HG03097 (cell line): Measurements from ENCODE around the gene DDX42.

ENCODE experiments used
- ATAC-seq: cut with Tn5 transposase; IDR thresholded peaks from one replicate; pipeline ENCODE4 v1.9.1; 2021; ENCODE audit not compliant: unreplicated experiment, low FRiP score

The DDX42 gene

DNA sequence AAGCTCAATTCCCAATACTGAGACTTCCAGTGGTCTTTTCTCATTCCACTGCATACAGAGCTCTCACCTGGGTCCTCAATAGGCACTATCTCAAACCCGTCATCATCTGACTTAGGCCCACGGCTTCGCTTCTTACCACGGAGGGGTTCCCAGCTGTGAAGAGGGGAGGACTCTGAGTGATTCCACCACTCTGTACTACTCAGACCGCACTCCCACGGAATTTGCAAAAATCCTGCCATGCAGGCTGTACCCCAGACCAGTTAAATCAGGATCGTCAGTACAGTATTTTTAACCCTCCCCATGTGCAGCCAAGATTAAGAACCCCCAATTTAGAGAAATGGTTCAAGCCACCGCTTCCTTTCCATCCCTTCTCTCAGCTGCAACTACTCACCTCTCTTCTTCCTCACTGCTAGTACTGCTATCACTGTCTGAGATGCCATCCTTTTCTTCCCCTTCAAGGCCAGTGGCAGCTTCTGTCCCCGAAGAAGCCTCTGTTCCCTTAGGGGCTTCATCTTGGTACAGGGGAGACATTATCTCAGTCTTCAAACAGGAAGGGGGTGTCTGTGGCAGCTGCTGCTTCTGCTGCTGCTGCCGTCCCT lies 47.1 kb downstream of the DDX42 start:
- no peak for ATAC-seq

GRCh38 chr17:63821804-63822203 lies 47.8 kb downstream of the DDX42 start:
- ATAC-seq = no peak

GRCh38 chr17:63822537-63822936 lies 48.6 kb downstream of the DDX42 start:
- ATAC-seq = no peak

- ATAC-seq = no peak
Measured at GRCh38 chr17:63823659-63824331, 49.8 kb downstream of the DDX42 start.

GRCh38 chr17:63824362-63824761 lies 50.4 kb downstream of the DDX42 start:
- no peak for ATAC-seq

DNA sequence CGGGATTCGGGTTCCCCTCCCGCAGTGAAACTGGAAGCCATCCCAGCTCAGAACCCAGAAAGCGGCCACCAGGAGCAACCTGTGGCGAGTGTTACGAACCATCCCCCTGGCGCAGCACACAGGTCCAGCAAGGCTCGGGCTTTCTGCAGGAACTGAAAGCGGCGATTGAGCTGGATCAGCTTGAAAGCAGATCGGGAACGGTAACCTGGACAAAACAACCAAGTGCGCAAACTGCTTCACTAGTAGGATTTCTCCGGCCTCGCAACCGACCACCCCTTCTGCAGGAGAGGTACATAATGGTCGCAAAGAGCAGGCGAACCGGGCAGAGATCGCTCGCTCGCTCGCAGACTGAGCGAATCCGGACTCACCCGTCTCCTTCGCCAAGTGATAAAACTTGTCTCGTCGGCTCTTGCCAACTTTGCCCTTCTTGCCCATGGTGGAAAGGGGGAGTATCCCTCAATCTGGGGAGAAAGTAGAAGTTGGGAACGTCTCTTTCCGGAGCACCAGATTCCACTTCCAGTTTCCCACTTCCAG lies 52.6 kb downstream of the DDX42 start:
- ATAC-seq = peak; percentile 2

DNA sequence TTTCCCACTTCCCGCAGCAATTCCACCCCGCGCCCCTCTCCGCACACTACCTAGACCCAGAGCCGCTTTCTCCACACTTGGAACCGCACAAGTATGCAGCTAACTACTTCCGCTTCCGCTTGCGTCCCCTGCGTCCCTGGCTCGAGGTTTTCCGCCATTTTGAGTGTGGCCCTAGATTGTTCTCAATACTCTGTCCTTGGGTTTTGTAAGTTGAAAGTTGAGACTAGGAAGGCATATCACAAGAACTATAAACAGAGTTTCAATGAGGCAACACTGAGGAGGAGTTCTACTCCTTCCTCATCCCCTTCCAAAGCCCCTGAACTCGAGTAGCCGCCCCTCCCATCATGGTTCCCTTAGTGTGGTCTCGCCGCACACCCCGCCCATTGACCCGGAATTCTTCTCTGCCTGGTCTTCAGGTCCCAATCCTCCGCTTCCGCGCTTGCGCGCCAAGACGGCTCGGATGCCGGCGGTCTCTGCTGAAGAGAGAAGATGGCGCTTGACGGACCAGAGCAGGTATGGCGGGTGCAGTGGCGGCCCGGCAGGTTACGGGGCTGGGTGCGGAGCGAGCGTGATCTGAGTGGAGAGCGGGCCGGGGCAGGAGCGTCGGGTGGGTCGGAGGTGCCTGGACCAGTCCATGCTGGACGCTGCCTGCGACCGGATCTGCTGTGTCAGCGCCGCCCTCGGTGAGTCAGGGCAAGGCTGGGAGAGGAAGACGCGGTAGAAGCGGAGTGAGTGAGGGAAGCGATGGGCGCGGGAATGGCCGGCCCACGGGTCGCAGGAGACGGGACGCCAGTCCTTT lies 53.2 kb downstream of the DDX42 start, which contains the start of the genes FTSJ3 and PSMC5:
Gene FTSJ3 (minus strand): TSS at position 662 of the 799 bp plus-strand sequence. CDS start 761 bp downstream, outside the sequence.
Gene PSMC5 (plus strand): TSS at position 430 of the 799 bp plus-strand sequence. CDS start 60 bp downstream, at position 490.
- ATAC-seq = peak; percentile 82

- no peak for ATAC-seq
Measured at GRCh38 chr17:63827801-63828221, 53.8 kb downstream of the DDX42 start.

DNA sequence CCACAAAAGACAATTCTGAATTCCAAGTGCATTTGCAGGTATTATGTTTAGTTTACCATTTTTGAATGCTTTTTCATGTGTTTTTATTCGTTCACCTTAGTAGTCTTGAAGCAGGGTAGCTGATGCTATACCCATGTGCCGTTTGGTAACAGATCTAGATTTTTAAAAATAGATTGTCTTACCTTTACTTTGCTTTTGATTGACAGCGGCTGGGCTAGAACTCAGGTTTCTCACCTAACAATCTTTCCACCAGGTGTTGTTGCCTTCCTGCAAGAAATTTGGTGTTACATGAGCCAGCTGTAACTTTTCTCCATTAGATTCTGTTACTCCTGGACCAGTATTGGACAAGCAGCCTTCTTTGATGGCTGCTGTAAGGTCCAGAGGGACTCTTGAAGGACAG lies 55.0 kb downstream of the DDX42 start:
- no peak for ATAC-seq

DNA sequence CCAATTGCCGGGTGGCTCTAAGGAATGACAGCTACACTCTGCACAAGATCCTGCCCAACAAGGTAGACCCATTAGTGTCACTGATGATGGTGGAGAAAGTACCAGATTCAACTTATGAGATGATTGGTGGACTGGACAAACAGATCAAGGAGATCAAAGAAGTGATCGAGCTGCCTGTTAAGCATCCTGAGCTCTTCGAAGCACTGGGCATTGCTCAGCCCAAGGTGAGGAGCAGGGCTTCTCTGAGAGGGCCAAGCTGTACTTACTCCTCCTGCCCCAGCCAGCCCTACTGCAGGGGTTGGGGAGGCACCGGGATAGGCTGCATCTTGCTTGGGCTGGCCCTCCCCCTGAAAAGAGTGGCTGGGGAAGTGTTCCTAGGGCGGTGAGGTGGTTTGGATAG lies 56.3 kb downstream of the DDX42 start:
- ATAC-seq = no peak

- no peak for ATAC-seq
Measured at GRCh38 chr17:63830904-63831491, 57.0 kb downstream of the DDX42 start.

DNA sequence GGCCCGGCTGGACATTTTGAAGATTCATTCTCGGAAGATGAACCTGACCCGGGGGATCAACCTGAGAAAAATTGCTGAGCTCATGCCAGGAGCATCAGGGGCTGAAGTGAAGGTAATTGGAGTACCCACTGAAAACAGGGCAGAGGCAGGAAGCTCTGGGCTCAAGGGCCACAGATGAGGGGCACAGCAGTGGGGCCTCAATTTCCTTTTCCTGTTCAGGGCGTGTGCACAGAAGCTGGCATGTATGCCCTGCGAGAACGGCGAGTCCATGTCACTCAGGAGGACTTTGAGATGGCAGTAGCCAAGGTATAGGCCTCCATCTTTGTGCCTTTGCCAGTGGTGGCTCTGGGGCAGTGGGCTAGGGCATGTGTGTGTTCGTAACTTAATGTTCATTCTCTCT lies 57.5 kb downstream of the DDX42 start:
- ATAC-seq = no peak

DNA sequence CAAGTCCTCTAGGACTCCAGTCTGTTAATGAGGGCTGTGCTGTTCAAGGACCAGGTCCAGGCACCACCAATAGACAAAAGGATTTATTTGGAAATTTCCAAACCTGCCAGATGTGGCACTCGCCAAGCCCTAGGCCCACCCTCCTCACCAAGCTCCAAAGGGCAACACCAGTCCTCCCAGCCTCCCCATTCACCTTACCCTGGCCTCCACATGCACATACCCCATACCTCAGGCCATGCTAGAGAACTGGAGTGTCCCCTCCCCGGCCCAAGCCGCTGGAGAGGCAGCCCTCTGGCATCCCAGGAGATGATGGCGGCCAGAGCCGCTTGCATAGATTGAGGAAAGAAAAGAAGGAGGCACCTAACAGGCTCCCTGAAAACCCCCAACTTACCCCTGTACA lies 58.0 kb downstream of the DDX42 start:
- ATAC-seq = no peak

- ATAC-seq = no peak
Measured at GRCh38 chr17:63832455-63832854, 58.5 kb downstream of the DDX42 start.

- ATAC-seq = no peak
Measured at GRCh38 chr17:63833026-63833740, 59.2 kb downstream of the DDX42 start.

GRCh38 chr17:63833741-63834373 lies 59.9 kb downstream of the DDX42 start:
- ATAC-seq = no peak

DNA sequence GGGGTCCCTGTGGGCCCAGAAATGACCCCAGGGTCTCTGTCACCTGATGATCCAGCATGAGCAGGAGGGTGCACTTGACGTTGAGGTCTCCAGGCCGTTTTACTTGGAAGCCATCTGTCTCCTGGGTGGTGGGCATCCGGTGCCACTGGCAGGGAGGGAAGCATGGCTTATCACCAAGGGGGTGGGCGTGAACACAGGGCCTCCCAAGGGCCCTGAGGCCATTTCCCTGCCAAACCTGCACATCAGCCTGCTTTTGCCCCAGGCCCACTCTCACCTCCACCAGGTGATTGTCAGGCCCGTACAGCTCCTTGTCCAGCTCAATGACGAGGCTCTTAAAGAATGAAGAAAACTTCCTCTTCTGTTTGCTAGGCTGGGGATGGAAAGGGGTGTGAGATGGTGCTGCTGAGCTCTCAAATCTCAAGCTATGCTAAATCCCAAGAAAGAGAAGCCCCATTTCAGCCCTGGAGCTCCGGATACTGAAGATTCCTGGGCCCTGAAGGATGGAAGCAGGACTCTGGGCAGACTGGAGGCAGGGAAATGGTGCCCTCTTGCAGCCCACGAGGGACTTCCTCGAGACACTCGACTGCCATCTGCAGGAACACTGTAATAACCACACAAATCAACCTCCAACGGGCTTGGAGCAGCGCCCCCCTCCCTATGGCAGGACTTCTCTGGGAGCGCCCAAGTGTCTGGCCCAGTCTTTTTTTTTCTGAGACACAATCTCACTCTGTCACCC lies 60.6 kb downstream of the DDX42 start:
- no peak for ATAC-seq

DNA sequence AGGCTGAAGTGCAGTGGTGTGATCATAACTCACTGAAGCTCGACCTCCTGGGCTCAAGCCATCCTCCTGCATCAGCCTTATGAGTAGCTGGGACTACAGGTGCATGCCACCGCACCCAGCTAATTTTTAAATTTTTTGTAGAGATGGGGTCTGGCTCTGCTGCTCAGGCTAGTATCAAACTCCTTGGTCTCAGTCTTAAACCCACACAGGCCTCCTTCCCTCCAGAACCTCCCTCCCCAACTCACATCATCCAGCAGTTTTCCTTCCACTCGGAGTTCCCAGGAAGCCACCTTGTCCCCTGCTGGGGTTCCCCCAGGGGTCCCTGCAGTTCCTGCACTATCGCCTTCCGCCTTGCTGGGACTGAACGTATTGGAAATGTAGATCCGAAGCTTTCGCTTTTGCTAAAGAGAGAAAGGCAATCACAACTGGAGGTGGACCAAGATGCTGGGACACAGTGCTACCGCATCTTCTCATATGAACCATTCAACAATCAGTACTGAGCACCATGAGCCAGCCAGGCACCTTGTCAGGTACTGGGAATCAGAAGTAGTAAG lies 61.3 kb downstream of the DDX42 start:
- ATAC-seq = no peak

DNA sequence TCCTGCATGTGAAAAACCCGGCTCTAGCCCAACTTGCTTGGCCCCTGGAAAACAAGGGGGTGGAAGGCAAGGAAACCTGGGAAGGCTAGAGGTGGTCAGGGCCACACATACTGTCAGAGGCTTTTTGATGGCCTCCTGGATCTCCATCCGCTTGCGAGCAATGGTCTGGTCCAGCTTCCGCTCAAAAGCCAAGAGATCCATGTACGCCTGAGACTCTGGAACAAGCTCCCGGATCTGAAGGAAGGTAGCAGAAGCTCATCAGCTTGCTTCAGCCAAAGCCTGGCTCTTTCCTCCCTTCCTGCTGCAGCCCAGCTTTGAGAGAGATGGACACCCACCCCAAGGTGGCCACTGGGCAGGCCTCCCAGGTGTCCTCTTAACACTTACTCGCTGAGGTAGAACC lies 62.8 kb downstream of the DDX42 start:
- no peak for ATAC-seq
